ENCODE results near the gene LDLRAD3. TPM values are rescaled to one million over a fixed set of nuclear protein-coding genes. Genes with fewer than 3 reads are reported as not detected.

LDLRAD3 gene
- total RNA-seq, 1 donor from 2014 or later = 39.1 TPM

DNA sequence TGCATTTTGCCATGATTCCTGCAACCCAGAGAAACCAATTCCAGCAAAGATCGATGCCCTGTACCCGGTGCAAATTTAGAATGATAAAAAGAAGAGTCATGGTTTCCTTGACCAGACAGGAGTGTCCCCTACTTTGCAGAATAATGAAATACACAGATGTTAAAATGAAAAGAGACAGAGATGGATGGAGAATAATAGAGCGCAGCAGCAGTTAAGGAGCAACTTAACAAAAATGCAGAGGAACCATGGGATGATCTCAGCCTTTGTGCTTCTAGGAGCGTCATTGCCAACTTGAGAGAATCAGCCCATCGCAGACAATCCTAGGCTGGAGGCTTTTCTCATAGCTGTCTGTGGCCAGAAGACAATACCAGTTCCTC is 127.1 kb downstream of the LDLRAD3 start:
- Mint-ChIP-seq H3K9me3 (peaks cover 19% of the 10 kb centered on the region), H3K4me3 (no peak overlapping the region), H3K36me3 (peaks cover 27% of the 10 kb centered on the region), H3K27me3 (ENCODE audit: low read depth) (no peaks in the 10 kb centered on the region), H3K4me1 (peaks cover 45% of the 10 kb centered on the region), H3K27ac (no peak overlapping the region)
- no peak for DNase-seq (ENCODE audit: low spot score in 2 of 2, unreplicated experiment in 2 of 2)
- TF ChIP-seq, protein P1, sequence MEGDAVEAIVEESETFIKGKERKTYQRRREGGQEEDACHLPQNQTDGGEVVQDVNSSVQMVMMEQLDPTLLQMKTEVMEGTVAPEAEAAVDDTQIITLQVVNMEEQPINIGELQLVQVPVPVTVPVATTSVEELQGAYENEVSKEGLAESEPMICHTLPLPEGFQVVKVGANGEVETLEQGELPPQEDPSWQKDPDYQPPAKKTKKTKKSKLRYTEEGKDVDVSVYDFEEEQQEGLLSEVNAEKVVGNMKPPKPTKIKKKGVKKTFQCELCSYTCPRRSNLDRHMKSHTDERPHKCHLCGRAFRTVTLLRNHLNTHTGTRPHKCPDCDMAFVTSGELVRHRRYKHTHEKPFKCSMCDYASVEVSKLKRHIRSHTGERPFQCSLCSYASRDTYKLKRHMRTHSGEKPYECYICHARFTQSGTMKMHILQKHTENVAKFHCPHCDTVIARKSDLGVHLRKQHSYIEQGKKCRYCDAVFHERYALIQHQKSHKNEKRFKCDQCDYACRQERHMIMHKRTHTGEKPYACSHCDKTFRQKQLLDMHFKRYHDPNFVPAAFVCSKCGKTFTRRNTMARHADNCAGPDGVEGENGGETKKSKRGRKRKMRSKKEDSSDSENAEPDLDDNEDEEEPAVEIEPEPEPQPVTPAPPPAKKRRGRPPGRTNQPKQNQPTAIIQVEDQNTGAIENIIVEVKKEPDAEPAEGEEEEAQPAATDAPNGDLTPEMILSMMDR (IDR thresholded peaks at IDR 0.05; ENCODE audit: unreplicated experiment) = no peak

DNA sequence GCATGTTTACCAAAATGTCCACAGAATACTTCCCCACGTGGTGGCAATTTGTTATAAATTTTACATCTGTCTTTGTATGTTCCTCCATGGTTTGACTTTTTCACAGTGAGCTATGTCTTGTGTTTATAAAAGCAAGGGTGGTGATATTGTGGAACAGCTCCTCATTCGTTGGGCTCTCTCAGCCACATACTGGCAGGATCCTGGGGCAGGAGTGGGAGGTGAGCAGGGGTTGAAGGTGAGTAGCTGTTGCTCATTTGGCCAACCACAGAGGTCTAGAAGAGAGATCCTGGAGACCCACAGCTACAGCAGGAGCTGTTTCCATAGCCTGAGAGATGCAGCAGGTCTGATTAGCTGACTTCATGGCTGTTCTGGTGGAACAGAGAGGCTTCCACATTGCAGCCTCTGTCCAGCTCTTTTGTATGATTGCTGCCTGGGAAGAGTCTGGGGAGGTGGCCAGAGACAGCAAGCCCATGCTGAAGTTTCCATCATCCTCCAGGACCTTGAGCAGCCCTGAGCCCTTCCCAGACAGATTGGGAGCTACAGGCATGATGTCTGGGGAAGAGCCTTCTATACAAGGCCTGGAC is 128.1 kb downstream of the LDLRAD3 start:
- no peak for DNase-seq (ENCODE audit: low spot score in 2 of 2, unreplicated experiment in 2 of 2)
- Mint-ChIP-seq H3K36me3 (peaks cover 25% of the 10 kb centered on the region), H3K4me3 (no peak overlapping the region), H3K9me3 (peaks cover 18% of the 10 kb centered on the region), H3K27ac (no peak overlapping the region), H3K27me3 (ENCODE audit: low read depth) (no peaks in the 10 kb centered on the region), H3K4me1 (peaks cover 45% of the 10 kb centered on the region)
- TF ChIP-seq, protein P1 (IDR thresholded peaks at IDR 0.05; ENCODE audit: unreplicated experiment) = no peak

DNA sequence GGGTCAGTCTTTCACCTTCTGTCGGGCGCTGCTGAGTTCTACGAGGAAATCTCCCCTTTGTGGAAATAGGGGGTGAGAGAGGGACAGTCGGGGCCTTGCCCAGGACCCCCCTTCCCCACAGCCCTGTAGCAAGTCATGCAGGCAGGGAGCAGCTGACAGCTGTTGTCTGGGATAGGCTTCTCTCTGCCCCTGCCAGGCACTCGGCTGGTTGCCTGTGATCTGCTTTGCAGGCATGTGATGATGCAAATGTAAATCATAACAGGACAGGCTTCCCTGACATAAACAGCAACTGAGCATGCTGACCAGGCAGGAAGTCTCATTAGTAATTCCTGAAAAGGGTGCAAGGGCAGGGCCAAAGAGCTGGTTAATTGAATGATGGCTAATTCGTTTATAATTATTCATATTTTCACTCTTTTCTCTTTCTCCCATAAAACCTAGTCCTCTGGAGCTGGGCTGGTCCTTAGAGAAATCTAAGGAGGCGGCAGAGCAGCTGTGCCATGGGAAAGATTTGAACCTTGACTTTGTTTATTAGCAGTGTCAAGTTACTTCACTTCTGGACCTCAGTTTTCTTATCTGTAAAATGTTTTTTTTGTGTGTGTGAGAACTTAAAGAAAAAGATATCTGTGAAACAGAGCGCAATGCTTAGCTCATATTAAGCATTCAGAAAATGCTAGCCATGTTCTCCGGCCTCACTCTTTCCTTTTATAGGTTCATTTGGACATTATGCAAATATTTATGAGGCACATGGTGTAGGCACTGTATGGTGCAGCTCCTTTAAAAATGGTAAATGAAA is 129.7 kb downstream of the LDLRAD3 start:
- Mint-ChIP-seq H3K36me3 (peaks cover 21% of the 10 kb centered on the region), H3K4me3 (no peak overlapping the region), H3K4me1 (peaks cover 45% of the 10 kb centered on the region), H3K9me3 (peaks cover 18% of the 10 kb centered on the region), H3K27me3 (ENCODE audit: low read depth) (no peaks in the 10 kb centered on the region), H3K27ac (peak overlapping the region; percentile 45)
- DNase-seq (ENCODE audit: low spot score in 2 of 2, unreplicated experiment in 2 of 2) = no peak
- TF ChIP-seq, protein P1 (IDR thresholded peaks at IDR 0.05; ENCODE audit: unreplicated experiment) = no peak

DNA sequence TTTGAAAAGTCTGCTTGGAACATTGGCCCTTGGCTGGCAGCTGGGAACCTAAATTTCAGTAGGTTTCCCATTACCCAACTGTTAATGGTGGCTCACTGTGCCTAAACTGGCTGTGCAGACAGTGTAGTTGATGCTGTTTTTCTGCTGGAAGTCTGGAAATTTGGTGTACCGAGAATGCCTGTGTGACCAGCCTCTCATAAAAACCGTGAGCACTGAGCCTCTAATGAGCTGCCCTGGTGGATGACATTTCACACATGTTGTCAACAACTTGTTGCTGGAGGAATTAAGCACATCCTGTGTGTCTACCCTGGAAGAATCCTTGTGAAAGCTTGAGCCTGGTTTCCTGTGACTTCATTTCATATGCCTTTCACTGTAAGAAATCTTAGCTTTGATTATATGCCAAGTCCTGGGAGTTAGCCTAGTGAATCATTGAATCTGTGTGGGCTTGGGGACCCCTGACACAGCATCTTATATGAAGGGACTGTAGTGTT is 131.1 kb downstream of the LDLRAD3 start:
- Mint-ChIP-seq H3K36me3 (peaks cover 21% of the 10 kb centered on the region), H3K27ac (peak overlapping the region; percentile 7), H3K4me1 (peaks cover 34% of the 10 kb centered on the region), H3K27me3 (ENCODE audit: low read depth) (no peaks in the 10 kb centered on the region), H3K4me3 (no peak overlapping the region), H3K9me3 (peaks cover 18% of the 10 kb centered on the region)
- no peak for DNase-seq (ENCODE audit: low spot score in 2 of 2, unreplicated experiment in 2 of 2)
- TF ChIP-seq, protein P1 (IDR thresholded peaks at IDR 0.05; ENCODE audit: unreplicated experiment) = no peak

DNA sequence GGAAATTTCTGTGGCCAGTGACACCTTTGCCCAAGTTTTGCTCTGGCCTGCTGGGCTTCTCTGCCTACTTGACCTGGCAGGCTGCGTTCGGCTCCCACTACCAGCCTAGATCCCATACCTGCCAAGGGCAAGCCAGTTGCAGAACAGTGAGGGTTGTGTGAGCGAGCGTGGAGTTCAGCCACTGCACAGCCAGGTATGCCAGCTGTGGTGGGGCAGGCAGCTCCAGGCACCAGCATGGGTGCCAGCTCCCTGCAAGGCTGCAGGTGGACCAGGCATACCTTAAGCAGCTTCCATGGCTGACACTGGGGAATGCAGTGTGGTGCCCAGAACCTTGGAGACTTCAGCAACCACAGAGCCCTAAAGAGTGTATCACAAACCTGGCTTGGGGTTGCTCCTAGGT is 133.5 kb downstream of the LDLRAD3 start:
- no peak for DNase-seq (ENCODE audit: low spot score in 2 of 2, unreplicated experiment in 2 of 2)

More for the DNA sequence above, 133.5 kb downstream of the LDLRAD3 start:
- Mint-ChIP-seq H3K9me3 (peaks cover 18% of the 10 kb centered on the region), H3K4me3 (no peak overlapping the region), H3K27me3 (ENCODE audit: low read depth) (no peaks in the 10 kb centered on the region), H3K27ac (no peak overlapping the region), H3K36me3 (peaks cover 21% of the 10 kb centered on the region), H3K4me1 (peaks cover 32% of the 10 kb centered on the region)
- TF ChIP-seq, protein P1 (IDR thresholded peaks at IDR 0.05; ENCODE audit: unreplicated experiment) = no peak
